ENCODE data around the gene SEPTIN8.

GRCh38 chr5:132776131-132776937, 705 bp downstream of the SEPTIN8 start:
- no peak for TF ChIP-seq KDM1A (IDR thresholded peaks at IDR 0.05; ENCODE audit: low read depth)
- TF ChIP-seq POLR2A (IDR thresholded peaks at IDR 0.05; ENCODE audit: low read length): no peak
- TF ChIP-seq, protein P1, sequence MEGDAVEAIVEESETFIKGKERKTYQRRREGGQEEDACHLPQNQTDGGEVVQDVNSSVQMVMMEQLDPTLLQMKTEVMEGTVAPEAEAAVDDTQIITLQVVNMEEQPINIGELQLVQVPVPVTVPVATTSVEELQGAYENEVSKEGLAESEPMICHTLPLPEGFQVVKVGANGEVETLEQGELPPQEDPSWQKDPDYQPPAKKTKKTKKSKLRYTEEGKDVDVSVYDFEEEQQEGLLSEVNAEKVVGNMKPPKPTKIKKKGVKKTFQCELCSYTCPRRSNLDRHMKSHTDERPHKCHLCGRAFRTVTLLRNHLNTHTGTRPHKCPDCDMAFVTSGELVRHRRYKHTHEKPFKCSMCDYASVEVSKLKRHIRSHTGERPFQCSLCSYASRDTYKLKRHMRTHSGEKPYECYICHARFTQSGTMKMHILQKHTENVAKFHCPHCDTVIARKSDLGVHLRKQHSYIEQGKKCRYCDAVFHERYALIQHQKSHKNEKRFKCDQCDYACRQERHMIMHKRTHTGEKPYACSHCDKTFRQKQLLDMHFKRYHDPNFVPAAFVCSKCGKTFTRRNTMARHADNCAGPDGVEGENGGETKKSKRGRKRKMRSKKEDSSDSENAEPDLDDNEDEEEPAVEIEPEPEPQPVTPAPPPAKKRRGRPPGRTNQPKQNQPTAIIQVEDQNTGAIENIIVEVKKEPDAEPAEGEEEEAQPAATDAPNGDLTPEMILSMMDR (IDR thresholded peaks at IDR 0.05): no peak
- TF ChIP-seq BHLHE40 (IDR thresholded peaks at IDR 0.05; ENCODE audit: low read depth, low read length): no peak
- TF ChIP-seq EP300 (IDR thresholded peaks at IDR 0.05): no peak
- TF ChIP-seq, protein P2, sequence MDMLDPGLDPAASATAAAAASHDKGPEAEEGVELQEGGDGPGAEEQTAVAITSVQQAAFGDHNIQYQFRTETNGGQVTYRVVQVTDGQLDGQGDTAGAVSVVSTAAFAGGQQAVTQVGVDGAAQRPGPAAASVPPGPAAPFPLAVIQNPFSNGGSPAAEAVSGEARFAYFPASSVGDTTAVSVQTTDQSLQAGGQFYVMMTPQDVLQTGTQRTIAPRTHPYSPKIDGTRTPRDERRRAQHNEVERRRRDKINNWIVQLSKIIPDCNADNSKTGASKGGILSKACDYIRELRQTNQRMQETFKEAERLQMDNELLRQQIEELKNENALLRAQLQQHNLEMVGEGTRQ (IDR thresholded peaks at IDR 0.05): no peak
- TF ChIP-seq ZSCAN20 (CRISPR knock-in tag; IDR thresholded peaks at IDR 0.05): no peak
- no peak for TF ChIP-seq HOXA7 (CRISPR knock-in tag; IDR thresholded peaks at IDR 0.05)
